Stimulated activated naive CD8-positive, alpha-beta T cell treated with anti-CD3 and anti-CD28 coated beads, Interleukin-15, Interleukin-2, amounts not matched to agents 100 ng/mL and 50 ng/mL, for 24 hours (primary cell): Measurements from ENCODE around the gene MTHFSD.

ENCODE experiments used
- H3K27ac Mint-ChIP-seq: one replicate; pipeline ENCODE4 v1.8.0; 2021; ENCODE audit warnings: mild to moderate bottlenecking, mixed read lengths
- H3K27me3 Mint-ChIP-seq: one replicate; pipeline ENCODE4 v1.8.0; 2021; ENCODE audit warnings: mixed read lengths
- H3K36me3 Mint-ChIP-seq: one replicate; pipeline ENCODE4 v1.8.0; 2021; ENCODE audit warnings: low read depth, mixed read lengths
- H3K4me1 Mint-ChIP-seq: one replicate; pipeline ENCODE4 v1.8.0; 2021; ENCODE audit warnings: low read depth, mixed read lengths
- H3K4me3 Mint-ChIP-seq: one replicate; pipeline ENCODE4 v1.8.0; 2021; ENCODE audit warnings: mild to moderate bottlenecking, mixed read lengths
- H3K9me3 Mint-ChIP-seq: one replicate; pipeline ENCODE4 v1.8.0; 2021; ENCODE audit warnings: mixed read lengths

Gene MTHFSD

GRCh38 chr16:86553356-86553755 is 1.7 kb downstream of the MTHFSD start:
- Mint-ChIP-seq H3K4me3 (no peak overlapping the region), H3K9me3 (no peaks in the 10 kb centered on the region), H3K27ac (no peak overlapping the region), H3K36me3 (peaks cover 29% of the 10 kb centered on the region), H3K4me1 (peaks cover 37% of the 10 kb centered on the region), H3K27me3 (no peaks in the 10 kb centered on the region)

GRCh38 chr16:86550281-86550680 is 4.8 kb downstream of the MTHFSD start:
- H3K4me3 Mint-ChIP-seq, result no peak overlapping the region
- H3K4me1 Mint-ChIP-seq, result peaks cover 28% of the 10 kb centered on the region
- no peaks in the 10 kb centered on the region for H3K27me3 Mint-ChIP-seq
- H3K27ac Mint-ChIP-seq, result no peak overlapping the region
- no peaks in the 10 kb centered on the region for H3K9me3 Mint-ChIP-seq
- peaks cover 42% of the 10 kb centered on the region for H3K36me3 Mint-ChIP-seq

- Mint-ChIP-seq H3K4me3 (no peak overlapping the region), H3K36me3 (peaks cover 46% of the 10 kb centered on the region), H3K27ac (no peak overlapping the region), H3K4me1 (peaks cover 25% of the 10 kb centered on the region), H3K9me3 (no peaks in the 10 kb centered on the region), H3K27me3 (no peaks in the 10 kb centered on the region)
Measured at GRCh38 chr16:86549893-86550190, 5.2 kb downstream of the MTHFSD start.

- Mint-ChIP-seq H3K9me3 (no peaks in the 10 kb centered on the region), H3K27ac (no peak overlapping the region), H3K4me1 (peaks cover 23% of the 10 kb centered on the region), H3K4me3 (no peak overlapping the region), H3K27me3 (no peaks in the 10 kb centered on the region), H3K36me3 (peaks cover 51% of the 10 kb centered on the region)
Measured at GRCh38 chr16:86549076-86549892, 5.8 kb downstream of the MTHFSD start.

- Mint-ChIP-seq H3K27me3 (no peaks in the 10 kb centered on the region), H3K4me3 (no peak overlapping the region), H3K27ac (no peak overlapping the region), H3K4me1 (peaks cover 9% of the 10 kb centered on the region), H3K9me3 (no peaks in the 10 kb centered on the region), H3K36me3 (peaks cover 51% of the 10 kb centered on the region)
Measured at GRCh38 chr16:86547286-86547685, 7.7 kb downstream of the MTHFSD start.

- peaks cover 52% of the 10 kb centered on the region for H3K36me3 Mint-ChIP-seq
- no peak overlapping the region for H3K27ac Mint-ChIP-seq
Measured at GRCh38 chr16:86546638-86547013, 8.4 kb downstream of the MTHFSD start.

GRCh38 chr16:86545954-86546637 is 8.9 kb downstream of the MTHFSD start:
- peaks cover 50% of the 10 kb centered on the region for H3K36me3 Mint-ChIP-seq
- no peak overlapping the region for H3K4me3 Mint-ChIP-seq
- H3K27ac Mint-ChIP-seq, result no peak overlapping the region
- H3K27me3 Mint-ChIP-seq, result no peaks in the 10 kb centered on the region
- peaks cover 7% of the 10 kb centered on the region for H3K4me1 Mint-ChIP-seq
- H3K9me3 Mint-ChIP-seq, result no peaks in the 10 kb centered on the region

More at GRCh38 chr16:86546638-86547013, 8.4 kb downstream of the MTHFSD start:
- no peaks in the 10 kb centered on the region for H3K9me3 Mint-ChIP-seq
- H3K27me3 Mint-ChIP-seq, result no peaks in the 10 kb centered on the region
- H3K4me1 Mint-ChIP-seq, result peaks cover 7% of the 10 kb centered on the region
- no peak overlapping the region for H3K4me3 Mint-ChIP-seq

- peaks cover 52% of the 10 kb centered on the region for H3K36me3 Mint-ChIP-seq
Measured at GRCh38 chr16:86545481-86545880, 9.6 kb downstream of the MTHFSD start.

GRCh38 chr16:86542756-86543750 is 12.0 kb downstream of the MTHFSD start:
- Mint-ChIP-seq H3K27ac (no peak overlapping the region), H3K27me3 (no peaks in the 10 kb centered on the region), H3K4me1 (no peaks in the 10 kb centered on the region), H3K9me3 (no peaks in the 10 kb centered on the region), H3K4me3 (no peak overlapping the region), H3K36me3 (peaks cover 67% of the 10 kb centered on the region)

More at GRCh38 chr16:86545481-86545880, 9.6 kb downstream of the MTHFSD start:
- Mint-ChIP-seq H3K27me3 (no peaks in the 10 kb centered on the region), H3K4me3 (no peak overlapping the region), H3K4me1 (peaks cover 7% of the 10 kb centered on the region), H3K9me3 (no peaks in the 10 kb centered on the region), H3K27ac (no peak overlapping the region)

- H3K4me1 Mint-ChIP-seq, result no peaks in the 10 kb centered on the region
- H3K27ac Mint-ChIP-seq, result no peak overlapping the region
- peaks cover 60% of the 10 kb centered on the region for H3K36me3 Mint-ChIP-seq
- no peaks in the 10 kb centered on the region for H3K9me3 Mint-ChIP-seq
- no peaks in the 10 kb centered on the region for H3K27me3 Mint-ChIP-seq
- H3K4me3 Mint-ChIP-seq, result no peak overlapping the region
Measured at GRCh38 chr16:86541560-86541959, 13.5 kb downstream of the MTHFSD start.

GRCh38 chr16:86540894-86541293 is 14.1 kb downstream of the MTHFSD start:
- no peaks in the 10 kb centered on the region for H3K27me3 Mint-ChIP-seq
- H3K9me3 Mint-ChIP-seq, result no peaks in the 10 kb centered on the region
- H3K4me1 Mint-ChIP-seq, result no peaks in the 10 kb centered on the region
- H3K36me3 Mint-ChIP-seq, result peaks cover 57% of the 10 kb centered on the region
- H3K27ac Mint-ChIP-seq, result no peak overlapping the region
- H3K4me3 Mint-ChIP-seq, result no peak overlapping the region

- peaks cover 47% of the 10 kb centered on the region for H3K36me3 Mint-ChIP-seq
- no peak overlapping the region for H3K27ac Mint-ChIP-seq
- H3K27me3 Mint-ChIP-seq, result no peaks in the 10 kb centered on the region
- no peak overlapping the region for H3K4me3 Mint-ChIP-seq
- no peaks in the 10 kb centered on the region for H3K4me1 Mint-ChIP-seq
- no peaks in the 10 kb centered on the region for H3K9me3 Mint-ChIP-seq
Measured at GRCh38 chr16:86538196-86538780, 16.7 kb downstream of the MTHFSD start.

GRCh38 chr16:86537486-86537885 is 17.5 kb downstream of the MTHFSD start:
- H3K4me1 Mint-ChIP-seq, result no peaks in the 10 kb centered on the region
- H3K9me3 Mint-ChIP-seq, result no peaks in the 10 kb centered on the region
- no peak overlapping the region for H3K4me3 Mint-ChIP-seq
- no peak overlapping the region for H3K27ac Mint-ChIP-seq
- H3K27me3 Mint-ChIP-seq, result no peaks in the 10 kb centered on the region
- H3K36me3 Mint-ChIP-seq, result peaks cover 40% of the 10 kb centered on the region

GRCh38 chr16:86536621-86537020 is 18.4 kb downstream of the MTHFSD start:
- H3K27ac Mint-ChIP-seq, result peak overlapping the region; percentile 45
- no peaks in the 10 kb centered on the region for H3K27me3 Mint-ChIP-seq
- H3K9me3 Mint-ChIP-seq, result no peaks in the 10 kb centered on the region
- no peaks in the 10 kb centered on the region for H3K4me1 Mint-ChIP-seq
- H3K36me3 Mint-ChIP-seq, result peaks cover 34% of the 10 kb centered on the region
- no peak overlapping the region for H3K4me3 Mint-ChIP-seq
